Right cardiac atrium (tissue), 5 donors: Measurements from ENCODE around the gene HNRNPA1L2. TPM values are rescaled to one million over a fixed set of nuclear protein-coding genes. Genes with fewer than 3 reads are reported as not detected.
A peak's percentile ranks its signal among the peaks of the same experiment; 100 is the strongest.
"Not testable (repeated sequence)": the region's sequence is repeated elsewhere in the genome, so short reads cannot be mapped to it uniquely, and the experiment has no call there.

Source experiments
- ATAC-seq, 2 donors: fragments of 200-7000 bp; cut with Tn5 transposase; one replicate each; pipeline versions ENCODE4 v1.8.0 to v1.9.1; 2020; ENCODE audit warnings: moderate library complexity in 2 of 2, mild to moderate bottlenecking in 1 of 2
- DNase-seq, 3 donors: peaks; one replicate each; pipeline ENCODE4 v3.0.0-alpha.2; 2020
- H3K27ac ChIP-seq: one replicate; pipeline ENCODE4 v1.5.1; 2013; ENCODE audit warnings: mild to moderate bottlenecking, low read length, control low read depth, moderate library complexity
- H3K27me3 ChIP-seq: one replicate; pipeline ENCODE4 v1.6.1; 2013; ENCODE audit not compliant: control insufficient read depth, insufficient read depth
- H3K4me1 ChIP-seq: one replicate; pipeline ENCODE4 v1.6.1; 2013; ENCODE audit warnings: low read length; ENCODE audit not compliant: control insufficient read depth, insufficient read depth
- H3K4me3 ChIP-seq: one replicate; pipeline ENCODE4 v1.5.1; 2013; ENCODE audit warnings: low read length, control low read depth
- H3K9me3 ChIP-seq: one replicate; pipeline ENCODE4 v1.6.1; 2013; ENCODE audit warnings: low read length; ENCODE audit not compliant: control insufficient read depth
- WGBS: extraction: QIAGEN DNeasy Blood & Tissue Kit; methylation state at CpG from one replicate; pipeline ENCODE4 v1.1.7; 2013; 5-methylcytosine and 5-hydroxymethylcytosine counted together
- intact Hi-C, 4 donors: fragments of 100-400 bp; cut with DNase I; formaldehyde crosslinking; loops; one replicate each; pipeline versions ENCODE4 v1.11.0 to v1.14.0; 2022 to 2023
- long read RNA-seq, 4 donors: library from polyadenylated mRNA; unstranded; transcript quantifications; one replicate each; pipeline ENCODE4 v2.0.0, GENCODE V29; 2020 to 2021
- polyA plus RNA-seq: library from polyadenylated mRNA; stranded (reverse); fragments of 200-250 nt; gene quantifications from one replicate; pipeline ENCODE4 v1.2.3, GENCODE V29; 2013
- total RNA-seq, 4 donors: library from RNA; stranded (reverse); fragmentation: NEBNext Ultra II Directional; extraction: Animal tissue kit (Norgen Biotek cat#: 25700); gene quantifications; one replicate each; pipeline ENCODE4 v1.2.1, GENCODE V29; 2021
- donor health status: healthy with polysubstance abuse.
- donor health status: DM: no; HTN: yes; CAD: no.
- donor health status: DM: no; HTN: no; CAD: no.
- donor health status: DM: no; HTN: yes; CAD: no; lungs with severe emphysema.
- donor health status: DM: yes; HTN: yes; CAD: no.

HNRNPA1L2 gene
- 1 to 10 TPM; 3.4 to 5.1 (median 4.7) TPM for total RNA-seq
- 6.3 TPM for polyA plus RNA-seq
- long read RNA-seq, donor 1 = 0 reads
- long read RNA-seq, donor 2 = 0 reads
- long read RNA-seq, donor 3 = 0 reads
- long read RNA-seq, donor 4 = 0 reads

DNA sequence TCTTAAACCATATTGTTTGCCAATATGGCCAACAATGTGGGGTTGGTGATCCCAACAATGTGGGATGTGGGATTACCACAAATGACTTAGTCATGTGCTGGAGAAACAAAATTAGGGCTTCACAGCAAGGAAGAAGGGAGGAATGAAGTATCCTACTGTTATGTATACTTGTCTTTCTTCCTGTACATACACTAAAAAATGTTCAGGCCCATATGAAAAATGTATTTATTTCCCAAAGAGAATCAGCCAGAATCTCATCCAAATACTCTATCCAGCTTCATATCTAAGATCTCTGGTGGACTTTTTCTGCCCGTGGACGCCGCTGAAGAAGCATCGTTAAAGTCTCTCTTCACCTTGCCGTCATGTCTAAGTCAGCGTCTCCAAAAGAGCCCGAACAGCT lies at the start of gene HNRNPA1L2:
Gene HNRNPA1L2 (plus strand): TSS at position 301 of the 400 bp plus-strand sequence. CDS start 62 bp downstream, at position 363.
- intact Hi-C loops = no loop called here
- ATAC-seq (no peak), DNase-seq (no peak)
- no peaks in the 10 kb centered on the region for H3K4me1 ChIP-seq
- no peaks in the 10 kb centered on the region for H3K9me3 ChIP-seq
- H3K4me3 ChIP-seq = no peak within 1 kb of the TSS
- WGBS = 97% methylated on average over 7 of the region's 7 CpGs
- no peak within 1 kb of the TSS for H3K27ac ChIP-seq
- H3K27me3 ChIP-seq = no peaks in the 10 kb centered on the region

DNA sequence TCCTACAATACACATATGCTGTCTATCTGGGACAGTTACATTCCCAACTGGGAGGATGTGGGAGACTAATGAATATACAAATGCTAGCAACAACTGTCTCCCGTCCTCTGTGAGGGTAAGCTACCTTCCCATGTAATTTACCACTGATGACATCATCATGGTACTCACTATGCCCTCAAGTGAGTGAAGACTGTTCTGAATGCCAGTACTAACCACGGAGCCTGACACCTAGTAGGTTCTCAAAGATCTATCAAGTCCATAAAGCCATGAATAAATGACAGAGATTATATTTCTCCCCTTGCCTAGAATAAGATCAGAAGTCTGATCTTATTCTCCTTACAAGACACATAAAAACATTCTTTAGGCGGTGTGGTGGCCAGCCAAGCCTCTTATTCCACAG lies 49.1 kb upstream of the HNRNPA1L2 start:
- intact Hi-C loops, H3K4me3 ChIP-seq, H3K27ac ChIP-seq, H3K4me1 ChIP-seq, H3K27me3 ChIP-seq, H3K9me3 ChIP-seq, ATAC-seq, DNase-seq: not testable (repeated sequence)
- 85% methylated on average over 3 of the region's 3 CpGs for WGBS

GRCh38 chr13:52593812-52594211 lies 48.4 kb upstream of the HNRNPA1L2 start:
- ATAC-seq, H3K4me1 ChIP-seq, H3K27me3 ChIP-seq, H3K9me3 ChIP-seq, H3K4me3 ChIP-seq, DNase-seq, intact Hi-C loops, H3K27ac ChIP-seq: not testable (repeated sequence)
- WGBS = 80% methylated on average over 3 of the region's 3 CpGs

GRCh38 chr13:52594295-52594694 lies 47.9 kb upstream of the HNRNPA1L2 start:
- H3K27me3 ChIP-seq, H3K4me1 ChIP-seq, H3K9me3 ChIP-seq, H3K27ac ChIP-seq, intact Hi-C loops, ATAC-seq, H3K4me3 ChIP-seq, DNase-seq: not testable (repeated sequence)
- WGBS = 71% methylated on average over 7 of the region's 7 CpGs

GRCh38 chr13:52597676-52598075 lies 44.6 kb upstream of the HNRNPA1L2 start:
- intact Hi-C loops = no loop called here
- ATAC-seq (no peak), DNase-seq (no peak)
- H3K4me3 ChIP-seq = no peak overlapping the region
- no peak overlapping the region for H3K27ac ChIP-seq
- H3K27me3 ChIP-seq = no peaks in the 10 kb centered on the region
- no peaks in the 10 kb centered on the region for H3K9me3 ChIP-seq
- WGBS = 91% methylated on average over 4 of the region's 4 CpGs
- peaks cover 2% of the 10 kb centered on the region for H3K4me1 ChIP-seq

DNA sequence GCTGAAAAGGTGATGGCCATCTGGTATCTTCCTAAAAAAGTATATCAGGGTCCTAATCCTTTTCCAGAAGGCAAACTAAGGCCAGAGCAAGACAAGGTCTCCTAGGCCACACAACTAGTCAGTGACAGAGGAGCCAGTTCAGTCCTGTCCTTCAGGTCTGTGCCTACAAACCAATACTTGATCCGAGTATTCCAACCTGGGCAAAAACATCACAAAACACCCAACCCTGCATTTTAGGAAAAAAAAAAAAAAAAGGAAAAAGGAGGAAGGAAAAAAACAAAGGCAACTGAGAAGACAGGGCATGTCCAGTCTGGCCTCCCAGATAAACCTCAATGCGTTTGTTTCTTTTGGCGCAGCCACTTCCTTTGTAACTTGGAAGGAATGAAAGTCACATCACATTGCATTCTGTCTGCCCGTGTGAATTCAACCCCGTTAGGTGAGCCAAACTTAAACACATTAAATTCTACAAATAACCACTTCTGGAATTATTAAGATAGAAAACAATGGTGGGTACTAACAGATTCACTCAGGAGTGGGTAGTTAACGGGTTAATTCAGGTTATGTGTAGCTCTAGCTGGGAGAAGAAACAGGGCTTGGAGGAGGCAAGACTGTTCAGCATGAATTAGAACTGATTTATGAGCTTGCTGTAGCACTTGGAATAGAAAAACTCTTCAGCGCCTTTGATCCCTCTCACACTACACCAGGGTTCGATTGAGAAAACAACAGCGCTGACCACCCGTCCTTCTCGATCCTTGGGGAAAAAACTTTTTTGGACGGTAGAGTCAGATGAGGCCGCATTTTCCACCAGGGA lies 43.0 kb upstream of the HNRNPA1L2 start:
- H3K4me3 ChIP-seq = peak overlapping the region; percentile 30
- WGBS = 23% methylated on average over 13 of the region's 13 CpGs
- H3K27me3 ChIP-seq = no peaks in the 10 kb centered on the region
- H3K9me3 ChIP-seq = no peaks in the 10 kb centered on the region
- ATAC-seq (peak; percentile 68 to 84), DNase-seq (peak in 1 of 3 donors; percentile 59)
- peaks cover 2% of the 10 kb centered on the region for H3K4me1 ChIP-seq
- intact Hi-C loops = no loop called here
- no peak overlapping the region for H3K27ac ChIP-seq

DNA sequence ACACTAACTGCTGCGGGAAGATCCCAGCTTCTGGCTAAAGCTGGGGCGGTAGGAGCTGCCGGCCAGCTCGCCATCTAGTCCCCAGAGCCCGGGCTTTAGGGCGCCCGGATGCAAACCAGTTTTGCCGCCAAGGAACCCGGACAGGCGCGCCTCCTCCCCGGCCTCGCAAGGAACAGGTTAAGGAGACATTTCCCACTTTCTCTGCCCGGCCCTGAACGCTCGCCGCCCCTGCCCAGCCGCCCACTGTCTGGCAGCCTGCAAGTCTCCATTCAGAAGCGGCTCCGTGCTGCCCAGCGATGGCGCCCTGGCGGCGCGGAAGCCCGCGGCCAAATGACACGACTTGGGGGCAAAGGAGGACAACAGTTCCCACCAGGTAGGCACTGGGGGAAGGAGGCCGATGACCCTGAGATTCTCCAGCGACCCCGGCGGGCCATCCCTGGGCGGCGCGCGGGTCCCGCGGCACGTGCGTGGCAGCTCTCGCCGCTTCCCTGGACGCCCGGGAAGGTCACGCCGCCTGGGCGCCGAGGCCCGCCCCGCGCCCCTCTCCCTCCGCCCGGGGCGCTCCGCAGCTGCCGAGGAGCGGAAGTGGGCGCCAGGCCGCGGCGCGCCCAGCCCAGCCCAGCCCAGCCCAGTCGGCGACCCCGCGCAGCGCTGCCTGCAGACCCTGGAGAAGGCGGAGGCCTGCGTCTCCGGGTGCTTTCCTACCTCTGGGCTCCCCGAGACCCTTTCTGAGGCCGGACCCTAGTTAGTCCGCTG lies 42.2 kb upstream of the HNRNPA1L2 start:
- Histone ChIP-seq H3K4me3 (peak overlapping the region; percentile 30), H3K4me1 (peaks cover 2% of the 10 kb centered on the region), H3K27ac (no peak overlapping the region), H3K27me3 (no peaks in the 10 kb centered on the region), H3K9me3 (no peaks in the 10 kb centered on the region)
- intact Hi-C loops = no loop called here
- ATAC-seq (peak; percentile 79 to 88), DNase-seq (peak; percentile 26 to 81 (median 78))
- WGBS = 7% methylated on average over 73 of the region's 73 CpGs

DNA sequence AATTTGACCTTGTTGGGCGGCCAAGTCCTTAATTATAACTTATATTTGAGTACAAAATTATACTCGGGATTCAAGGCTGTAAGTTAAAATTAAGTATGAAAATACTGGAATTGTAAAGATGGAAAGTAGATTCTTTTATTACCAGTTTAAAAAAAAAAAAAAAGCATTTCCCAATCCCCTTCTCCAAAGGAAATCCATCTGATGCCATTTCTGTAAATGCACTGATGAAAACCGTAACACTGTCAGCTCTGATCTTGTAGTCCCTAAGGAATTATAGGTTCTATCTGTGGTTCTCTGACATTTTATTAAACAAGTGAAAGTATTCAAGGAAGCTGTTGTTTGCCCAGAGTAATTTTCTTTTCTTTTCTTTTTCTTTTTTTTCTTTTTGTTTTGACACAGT lies 41.6 kb upstream of the HNRNPA1L2 start:
- no peak for DNase-seq
- Histone ChIP-seq H3K4me3 (no peak overlapping the region), H3K27ac (no peak overlapping the region), H3K27me3 (no peaks in the 10 kb centered on the region), H3K4me1 (peaks cover 2% of the 10 kb centered on the region), H3K9me3 (no peaks in the 10 kb centered on the region)
- ATAC-seq = no peak
- intact Hi-C loops = no loop called here
- 72% methylated on average over 3 of the region's 3 CpGs for WGBS

- WGBS = 94% methylated on average over 2 of the region's 4 CpGs
- ATAC-seq, H3K9me3 ChIP-seq, H3K27ac ChIP-seq, H3K4me3 ChIP-seq, DNase-seq, intact Hi-C loops, H3K4me1 ChIP-seq, H3K27me3 ChIP-seq: not testable (repeated sequence)
Measured at GRCh38 chr13:52603316-52603715, 38.9 kb upstream of the HNRNPA1L2 start.

DNA sequence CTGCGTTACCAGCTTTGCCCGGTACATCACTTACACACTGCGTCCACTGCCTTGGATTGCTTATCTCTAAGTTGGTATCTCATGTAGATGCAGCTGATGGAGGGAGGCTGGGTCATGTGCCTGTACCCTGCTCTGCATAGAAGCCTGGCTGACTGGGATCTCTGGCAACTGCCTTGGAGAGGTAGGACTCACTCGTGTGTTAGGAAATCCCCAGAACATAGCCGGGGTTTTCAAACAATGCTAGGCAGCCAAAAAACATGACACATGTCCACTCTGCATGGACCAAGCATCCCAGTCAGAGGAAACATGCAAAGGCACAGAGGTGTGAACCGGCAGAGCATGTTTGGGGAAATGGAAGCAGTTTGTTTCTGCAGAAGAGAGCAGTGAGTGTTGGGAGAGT lies 36.1 kb upstream of the HNRNPA1L2 start:
- DNase-seq, H3K9me3 ChIP-seq, H3K27me3 ChIP-seq, ATAC-seq, H3K4me1 ChIP-seq, H3K27ac ChIP-seq, intact Hi-C loops, H3K4me3 ChIP-seq: not testable (repeated sequence)
- 73% methylated on average over 6 of the region's 6 CpGs for WGBS

DNA sequence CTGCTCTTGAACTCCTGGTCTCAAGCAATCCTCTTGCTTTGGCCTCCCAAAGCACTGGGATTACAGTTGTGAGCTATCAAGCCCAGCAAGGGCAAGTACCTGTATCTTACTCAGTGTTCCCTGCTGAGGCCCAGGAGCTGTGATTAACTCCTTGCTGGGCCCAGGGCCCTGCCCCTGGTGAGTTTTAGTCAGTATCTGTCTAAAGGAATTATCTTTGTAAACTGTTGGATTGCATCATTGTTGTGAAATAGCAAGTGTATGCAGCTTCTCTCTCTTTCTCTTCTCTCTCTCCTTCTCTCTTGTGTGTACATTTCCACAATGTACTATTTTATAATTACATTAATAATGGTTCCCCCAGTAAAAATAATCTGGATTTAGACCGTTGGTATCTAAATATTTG lies 35.4 kb upstream of the HNRNPA1L2 start:
- H3K27ac ChIP-seq, intact Hi-C loops, H3K9me3 ChIP-seq, H3K27me3 ChIP-seq, ATAC-seq, H3K4me1 ChIP-seq, DNase-seq, H3K4me3 ChIP-seq: not testable (repeated sequence)
- WGBS = 66% methylated on average over 1 of the region's 1 CpG
